MG63 (cell line): ENCODE results near the gene CYGB. TPM values are rescaled to one million over a fixed set of nuclear protein-coding genes. Genes with fewer than 3 reads are reported as not detected.

Experiments
- DNase-seq: peaks from one replicate; pipeline ENCODE4 v3.0.0-alpha.2; 2020
- H3K27me3 ChIP-seq: fragments of 250-450 bp; sonication (Bioruptor Pico); 2 replicates; pipeline ENCODE4 v1.5.1; 2020; ENCODE audit warnings: mild to moderate bottlenecking, moderate library complexity
- H3K36me3 ChIP-seq: fragments of 250-450 bp; sonication (Bioruptor Pico); 2 replicates; pipeline ENCODE4 v1.5.1; 2020; ENCODE audit warnings: mild to moderate bottlenecking, moderate library complexity
- H3K4me3 ChIP-seq: fragments of 250-450 bp; sonication (Bioruptor Pico); 2 replicates; pipeline ENCODE4 v1.5.1; 2020; ENCODE audit warnings: mild to moderate bottlenecking, moderate library complexity
- H3K9me3 ChIP-seq: fragments of 250-450 bp; sonication (Bioruptor Pico); 2 replicates; pipeline ENCODE4 v1.5.1; 2020; ENCODE audit warnings: mild to moderate bottlenecking, moderate library complexity
- total RNA-seq: library from RNA; depleted of rRNA; stranded (reverse); fragments of >200 nt; shearing (Covaris generic); gene quantifications from 2 replicates; pipeline ENCODE4 v1.2.3, GENCODE V29; 2014; ENCODE audit warnings: low replicate concordance; rRNA removed

CYGB gene
- total RNA-seq, result 7.6 and 14.0 TPM in 2 replicates

DNA sequence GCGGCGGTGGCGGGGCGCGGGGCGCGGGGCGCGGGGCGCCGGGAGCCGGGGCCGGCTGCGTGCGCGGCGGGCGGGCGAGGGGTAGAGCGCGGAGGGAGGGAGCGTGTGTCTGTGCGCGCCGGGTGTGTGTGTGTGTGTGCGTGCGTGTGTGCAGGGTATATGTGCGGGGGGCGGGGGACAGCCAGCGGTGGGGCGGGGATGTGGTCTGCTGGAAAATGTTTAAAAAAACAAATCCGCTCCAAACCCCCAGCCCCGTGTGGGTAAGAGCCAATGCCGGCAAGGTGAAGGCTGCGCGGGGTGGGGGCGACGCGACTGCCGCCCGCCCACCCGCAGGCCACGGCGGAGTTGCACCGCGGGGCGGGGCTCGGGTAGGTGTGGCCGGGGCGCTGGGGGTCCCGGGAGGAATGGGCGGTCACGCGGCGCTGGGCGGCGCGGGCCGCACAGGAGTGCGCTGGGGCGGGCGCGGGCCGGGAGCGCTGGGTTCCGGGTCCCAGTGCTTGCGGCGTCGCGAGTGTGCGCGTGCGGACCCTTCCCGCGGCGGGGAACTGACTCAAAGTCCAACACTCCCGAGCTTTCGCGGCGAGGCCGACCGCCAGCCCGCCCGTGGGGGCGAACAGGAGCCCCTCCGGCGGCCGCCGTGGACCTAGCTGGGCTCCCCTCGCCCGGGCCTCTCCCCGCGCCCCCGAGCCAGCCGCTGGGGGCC lies at the start of gene CYGB:
TSS of gene CYGB (minus strand) at position 132 of the 703 bp plus-strand sequence. CDS start 167 bp downstream, outside the sequence.
- H3K27me3 ChIP-seq, result no peaks in the 10 kb centered on the region
- no peaks in the 10 kb centered on the region for H3K9me3 ChIP-seq
- DNase-seq, result peak; percentile 68
- peaks cover 10% of the 10 kb centered on the region; the same call in 1 of the 2 replicates for H3K36me3 ChIP-seq
- H3K4me3 ChIP-seq, result peak within 1 kb of the TSS; percentile 37

GRCh38 chr17:76586741-76587487 lies 49.4 kb upstream of the CYGB start:
- Histone ChIP-seq H3K4me3 (no peak overlapping the region), H3K36me3 (no peaks in the 10 kb centered on the region), H3K9me3 (no peaks in the 10 kb centered on the region), H3K27me3 (no peaks in the 10 kb centered on the region)
- no peak for DNase-seq

DNA sequence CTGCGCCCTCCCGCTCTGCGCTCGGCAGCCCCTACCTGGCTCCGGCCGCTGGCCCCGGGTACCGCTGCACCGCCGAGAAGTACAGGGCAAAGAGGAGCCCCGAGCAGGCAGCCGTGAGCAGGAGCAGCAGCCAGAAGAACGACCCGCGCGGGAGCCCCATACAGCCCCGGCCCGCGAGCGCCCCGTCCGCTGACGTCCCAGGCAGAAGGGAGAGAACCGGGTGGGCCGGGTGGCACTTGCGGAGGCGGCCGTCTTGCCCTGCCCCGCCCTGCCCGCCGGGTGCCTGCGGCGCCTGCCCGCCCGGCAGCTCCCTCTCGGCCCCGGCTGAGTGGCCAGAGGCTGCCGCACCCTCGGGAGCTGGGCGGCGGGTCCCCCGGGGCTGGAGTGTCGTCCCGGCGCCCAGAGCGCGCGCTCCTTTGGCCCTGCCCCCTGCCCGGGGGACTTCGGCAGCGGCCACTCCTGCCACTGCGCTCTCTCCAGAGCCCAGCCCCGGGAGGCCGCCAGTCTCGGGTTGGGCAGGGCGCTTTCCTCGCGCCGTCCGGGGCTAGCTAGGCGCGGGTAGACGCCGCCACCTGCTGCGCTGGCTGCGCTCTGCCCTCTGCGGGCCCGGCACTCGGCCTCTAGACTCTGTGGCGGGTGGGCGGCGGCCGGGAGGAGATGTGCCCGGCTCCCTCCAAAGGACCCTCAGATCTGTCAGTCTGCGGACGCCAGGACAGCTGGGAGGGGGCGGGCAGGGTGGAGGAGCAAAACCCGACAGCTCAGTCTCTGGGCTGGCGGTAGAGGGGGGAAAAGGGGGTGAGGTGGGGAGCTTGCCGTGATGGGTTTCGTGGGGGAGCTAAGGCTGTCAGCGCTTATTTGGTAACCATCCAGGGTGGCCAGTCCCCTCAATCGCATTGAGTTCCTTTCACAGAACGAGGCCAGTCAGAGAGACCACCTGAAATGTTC lies 48.4 kb upstream of the CYGB start, which contains the start of gene ST6GALNAC2:
TSS of gene ST6GALNAC2 (minus strand) at position 212 of the 945 bp plus-strand sequence. CDS start at position 160, 52 bp downstream.
- peak within 1 kb of the TSS; percentile 53 for H3K4me3 ChIP-seq
- no peaks in the 10 kb centered on the region for H3K9me3 ChIP-seq
- DNase-seq, result peak; percentile 78
- H3K27me3 ChIP-seq, result no peaks in the 10 kb centered on the region
- H3K36me3 ChIP-seq, result no peaks in the 10 kb centered on the region

- no peak for DNase-seq
- H3K36me3 ChIP-seq, result no peaks in the 10 kb centered on the region
- no peaks in the 10 kb centered on the region for H3K9me3 ChIP-seq
- H3K4me3 ChIP-seq, result peak overlapping the region; percentile 53
- H3K27me3 ChIP-seq, result no peaks in the 10 kb centered on the region
These were observed 47.6 kb upstream of the CYGB start for GRCh38 chr17:76585033-76585648.

DNA sequence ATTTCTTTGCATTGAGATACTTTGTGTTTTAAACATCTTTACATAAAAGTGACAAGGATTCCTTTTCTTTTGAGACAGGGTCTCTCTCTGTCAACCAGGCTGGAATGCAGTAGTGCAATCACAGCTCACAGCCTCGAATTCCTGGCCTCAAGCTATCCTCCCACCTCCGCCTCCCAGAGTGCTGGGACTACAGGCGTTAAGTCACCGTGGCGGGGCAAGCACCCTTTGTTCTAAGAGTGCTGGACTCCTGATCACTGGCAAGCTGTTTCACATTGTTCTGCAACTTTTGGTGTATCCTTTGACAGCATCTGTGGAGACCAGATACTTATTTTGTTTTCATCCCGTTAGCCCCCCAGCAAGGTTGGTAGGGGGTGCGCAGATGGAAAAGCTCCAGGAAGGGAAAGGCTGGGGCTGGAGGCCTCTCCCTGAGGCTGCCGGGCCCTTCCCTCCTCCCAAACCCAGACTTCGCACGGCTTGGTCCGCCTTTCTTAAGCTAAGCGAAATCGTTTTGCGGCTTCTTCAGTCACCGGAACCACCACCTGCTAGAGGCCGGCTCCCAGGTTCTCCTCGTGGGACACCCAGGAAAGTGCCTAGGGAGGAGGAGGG lies 47.0 kb upstream of the CYGB start:
- no peak for DNase-seq
- H3K9me3 ChIP-seq, result no peaks in the 10 kb centered on the region
- no peaks in the 10 kb centered on the region for H3K27me3 ChIP-seq
- H3K36me3 ChIP-seq, result no peaks in the 10 kb centered on the region
- H3K4me3 ChIP-seq, result no peak overlapping the region

DNA sequence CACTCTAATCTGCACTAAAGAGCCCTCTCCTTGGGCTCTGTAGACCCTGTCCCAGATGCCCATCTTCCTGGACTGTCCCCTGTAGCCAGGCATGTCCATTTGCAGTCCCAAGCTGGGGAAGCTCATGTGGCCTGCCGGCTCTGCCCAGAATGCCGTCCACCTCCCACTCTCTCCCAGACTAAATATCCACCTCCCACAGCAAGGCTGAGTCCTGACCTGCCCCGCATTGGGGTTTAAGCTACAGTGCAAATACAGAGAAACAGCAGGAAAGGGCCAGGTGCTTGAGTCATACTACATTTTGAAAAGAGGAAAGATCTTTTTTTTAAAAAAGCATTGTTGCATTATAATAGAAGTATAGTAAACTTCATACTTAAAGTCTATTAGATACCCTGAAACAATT lies 45.2 kb upstream of the CYGB start:
- Histone ChIP-seq H3K4me3 (no peak overlapping the region), H3K36me3 (no peaks in the 10 kb centered on the region), H3K9me3 (no peaks in the 10 kb centered on the region), H3K27me3 (no peaks in the 10 kb centered on the region)
- no peak for DNase-seq

- Histone ChIP-seq H3K36me3 (no peaks in the 10 kb centered on the region), H3K27me3 (no peaks in the 10 kb centered on the region), H3K4me3 (no peak overlapping the region), H3K9me3 (no peaks in the 10 kb centered on the region)
- DNase-seq, result no peak
These were observed 44.0 kb upstream of the CYGB start for GRCh38 chr17:76581515-76581914.

DNA sequence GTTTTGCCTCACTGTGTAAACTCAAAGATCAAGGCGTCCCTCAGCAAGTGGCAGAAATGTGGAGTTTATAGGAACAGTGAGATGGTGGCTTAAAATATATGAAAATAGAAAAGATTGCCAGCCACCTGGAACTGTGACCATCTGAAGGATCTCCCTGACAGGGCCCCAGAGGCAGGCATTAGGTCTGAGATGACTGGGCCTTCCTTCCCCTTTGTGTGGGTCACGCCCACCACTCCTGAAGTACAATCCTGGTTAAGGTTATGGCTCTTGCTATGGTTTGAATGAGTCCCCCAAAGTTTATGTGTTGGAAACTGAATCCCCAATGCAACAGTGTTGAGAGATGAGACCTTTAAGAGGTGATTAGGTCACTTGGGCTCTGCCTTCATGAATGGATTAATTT lies 41.8 kb upstream of the CYGB start:
- H3K36me3 ChIP-seq, result no peaks in the 10 kb centered on the region
- H3K27me3 ChIP-seq, result no peaks in the 10 kb centered on the region
- no peak for DNase-seq
- no peaks in the 10 kb centered on the region for H3K9me3 ChIP-seq
- H3K4me3 ChIP-seq, result no peak overlapping the region

GRCh38 chr17:76578376-76578775 lies 40.9 kb upstream of the CYGB start:
- no peak for DNase-seq

DNA sequence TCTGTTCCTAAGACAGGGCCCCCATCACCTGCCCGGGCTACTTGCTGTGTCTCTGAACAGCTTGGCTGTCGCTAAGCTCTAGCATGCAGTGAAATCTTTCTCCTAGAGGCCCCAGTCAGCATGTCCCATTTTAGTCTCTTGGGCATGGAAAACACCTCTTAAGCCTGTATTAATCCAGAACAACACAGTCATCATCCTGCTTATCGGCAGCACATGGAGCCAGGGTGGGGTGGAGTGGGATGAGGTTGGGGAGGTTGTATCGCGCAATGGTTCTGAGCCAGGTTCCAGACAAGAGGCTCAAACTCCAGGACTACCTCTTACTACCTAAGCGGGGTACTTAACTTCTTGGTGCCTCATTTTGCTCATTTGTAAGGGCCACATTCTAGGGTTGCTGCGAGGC lies 40.4 kb upstream of the CYGB start:
- no peaks in the 10 kb centered on the region for H3K36me3 ChIP-seq
- no peaks in the 10 kb centered on the region for H3K9me3 ChIP-seq
- no peak for DNase-seq
- no peaks in the 10 kb centered on the region for H3K27me3 ChIP-seq
- no peak overlapping the region for H3K4me3 ChIP-seq

More at GRCh38 chr17:76578376-76578775, 40.9 kb upstream of the CYGB start:
- H3K4me3 ChIP-seq, result no peak overlapping the region
- H3K9me3 ChIP-seq, result no peaks in the 10 kb centered on the region
- no peaks in the 10 kb centered on the region for H3K36me3 ChIP-seq
- H3K27me3 ChIP-seq, result no peaks in the 10 kb centered on the region

DNA sequence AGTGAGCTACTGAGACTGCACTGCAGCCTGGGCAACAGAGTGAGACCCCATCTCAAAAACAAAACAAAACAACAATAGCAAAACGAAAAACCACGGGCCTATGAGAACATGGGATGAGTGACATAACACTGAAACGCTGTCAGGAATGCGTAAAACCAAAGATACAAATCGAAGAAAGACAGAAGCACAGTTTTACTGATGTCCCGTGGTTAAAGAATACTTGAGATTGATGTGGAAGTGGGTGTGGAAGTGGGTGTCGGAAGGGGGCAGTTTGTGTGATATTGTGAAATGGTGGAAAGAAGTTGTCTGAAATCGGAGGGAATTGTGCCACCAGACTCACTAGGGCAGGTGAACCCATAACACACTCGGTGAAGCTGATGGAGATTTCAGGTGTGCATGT lies 38.7 kb upstream of the CYGB start:
- Histone ChIP-seq H3K4me3 (no peak overlapping the region), H3K9me3 (no peaks in the 10 kb centered on the region), H3K36me3 (no peaks in the 10 kb centered on the region), H3K27me3 (no peaks in the 10 kb centered on the region)
- DNase-seq, result no peak

- DNase-seq, result no peak
- Histone ChIP-seq H3K9me3 (no peaks in the 10 kb centered on the region), H3K36me3 (0 out of 2 replicates have a peak, but pooled peaks cover 4% of the 10 kb centered on the region), H3K27me3 (no peaks in the 10 kb centered on the region), H3K4me3 (no peak overlapping the region)
These were observed 38.1 kb upstream of the CYGB start for GRCh38 chr17:76575570-76575969.

GRCh38 chr17:76574166-76574565 lies 36.7 kb upstream of the CYGB start:
- no peak overlapping the region for H3K4me3 ChIP-seq
- no peaks in the 10 kb centered on the region for H3K27me3 ChIP-seq
- H3K9me3 ChIP-seq, result no peaks in the 10 kb centered on the region
- H3K36me3 ChIP-seq, result 0 out of 2 replicates have a peak, but pooled peaks cover 4% of the 10 kb centered on the region
- DNase-seq, result no peak

- 0 out of 2 replicates have a peak, but pooled peaks cover 4% of the 10 kb centered on the region for H3K36me3 ChIP-seq
- H3K27me3 ChIP-seq, result no peaks in the 10 kb centered on the region
- DNase-seq, result no peak
- no peak overlapping the region for H3K4me3 ChIP-seq
- H3K9me3 ChIP-seq, result no peaks in the 10 kb centered on the region
These were observed 35.6 kb upstream of the CYGB start for GRCh38 chr17:76573096-76573495.

GRCh38 chr17:76572201-76572910 lies 34.8 kb upstream of the CYGB start:
- H3K27me3 ChIP-seq, result no peaks in the 10 kb centered on the region
- no peak overlapping the region for H3K4me3 ChIP-seq
- peaks cover 6% of the 10 kb centered on the region; the same call in 1 of the 2 replicates for H3K36me3 ChIP-seq
- no peaks in the 10 kb centered on the region for H3K9me3 ChIP-seq
- DNase-seq, result no peak
